ENCODE results near the gene CXCL16.
A peak's percentile ranks its signal among the peaks of the same experiment; 100 is the strongest.

CXCL16 gene

DNA sequence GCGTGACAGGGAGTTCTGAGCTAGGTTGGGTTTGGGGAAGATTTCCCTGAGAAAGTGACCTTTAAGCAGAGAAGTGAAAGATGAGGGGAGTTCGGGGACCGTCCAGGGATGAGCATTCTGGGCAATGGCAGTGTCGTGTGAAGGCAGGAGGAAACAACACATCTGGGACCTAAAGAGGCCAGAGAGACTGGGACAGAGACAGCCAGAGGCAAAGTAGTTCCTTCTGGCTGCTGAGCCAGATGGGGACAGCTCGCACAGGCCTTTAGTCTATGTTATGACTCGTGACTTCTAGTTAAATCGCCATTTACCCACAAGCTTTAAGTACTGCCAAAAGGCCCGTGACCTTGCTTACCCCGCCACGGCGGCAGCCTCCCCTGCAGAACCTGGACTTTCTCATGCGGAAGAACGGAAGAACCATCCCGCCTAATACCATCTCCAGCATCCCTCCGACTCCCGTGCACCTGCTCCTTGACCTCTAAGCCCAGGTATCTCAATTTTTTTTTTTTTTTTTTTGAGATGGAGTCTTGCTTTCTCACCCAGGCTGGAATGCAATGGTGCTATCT lies 17.0 kb downstream of the CXCL16 start:
- no peaks in the 10 kb centered on the region for H3K27me3 ChIP-seq (ENCODE audit: control insufficient read depth, insufficient read depth, low read length, poor library complexity, severe bottlenecking)
- H3K4me1 ChIP-seq (ENCODE audit: control insufficient read depth, insufficient read depth, low read length): no peaks in the 10 kb centered on the region
- no peak overlapping the region for H3K27ac ChIP-seq (ENCODE audit: insufficient read depth, low read depth, low read length, poor library complexity, severe bottlenecking)
- H3K36me3 ChIP-seq (ENCODE audit: control insufficient read depth, insufficient read depth, low read length): peaks cover 10% of the 10 kb centered on the region
- WGBS, 2 experiments: 89 to 92% methylated on average over 16 of the region's 16 CpGs
- no peak overlapping the region for H3K4me3 ChIP-seq (ENCODE audit: insufficient read depth, low read depth, low read length)
- no peaks in the 10 kb centered on the region for H3K9me3 ChIP-seq (ENCODE audit: control insufficient read depth, low read length)

DNA sequence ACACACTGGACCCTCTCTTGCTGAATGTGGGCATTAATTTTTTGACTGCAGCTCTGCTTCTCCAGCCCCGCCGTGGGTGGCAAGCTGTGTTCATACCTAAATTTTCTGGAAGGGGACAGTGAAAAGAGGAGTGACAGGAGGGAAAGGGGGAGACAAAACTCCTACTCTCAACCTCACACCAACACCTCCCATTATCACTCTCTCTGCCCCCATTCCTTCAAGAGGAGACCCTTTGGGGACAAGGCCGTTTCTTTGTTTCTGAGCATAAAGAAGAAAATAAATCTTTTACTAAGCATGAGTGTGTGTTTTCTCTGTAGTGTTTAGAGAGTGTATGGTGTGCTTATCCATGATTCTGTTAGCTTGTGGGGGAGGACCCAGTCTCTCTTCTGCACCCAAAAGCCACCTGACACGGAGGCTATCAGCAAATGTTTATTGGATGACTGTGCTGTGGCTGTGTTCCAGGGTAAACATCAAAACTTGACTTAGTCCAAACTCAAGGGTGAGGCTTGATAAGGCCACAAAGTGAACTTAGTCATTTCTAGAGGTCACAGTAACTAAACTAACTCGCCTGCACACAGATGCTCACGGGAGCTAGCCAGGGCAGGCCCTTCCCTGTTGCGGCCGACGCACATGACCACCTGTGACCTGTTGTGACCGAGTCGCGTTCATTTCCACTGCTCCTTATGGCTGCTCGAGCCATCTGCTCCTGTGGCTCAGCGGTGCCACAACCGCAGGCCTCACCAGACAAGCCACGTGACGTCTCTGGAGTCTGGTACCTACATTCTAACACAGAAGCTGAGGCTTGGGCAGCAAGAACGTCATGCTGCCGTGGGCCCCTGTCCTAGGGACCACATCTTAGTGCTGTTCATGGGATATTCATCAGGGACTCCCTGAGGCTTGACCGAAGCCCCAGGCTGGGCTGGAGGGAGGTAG lies 18.3 kb downstream of the CXCL16 start:
- H3K27ac ChIP-seq (ENCODE audit: insufficient read depth, low read depth, low read length, poor library complexity, severe bottlenecking): no peak overlapping the region
- no peaks in the 10 kb centered on the region for H3K27me3 ChIP-seq (ENCODE audit: control insufficient read depth, insufficient read depth, low read length, poor library complexity, severe bottlenecking)
- peaks cover 17% of the 10 kb centered on the region for H3K36me3 ChIP-seq (ENCODE audit: control insufficient read depth, insufficient read depth, low read length)
- H3K4me3 ChIP-seq (ENCODE audit: insufficient read depth, low read depth, low read length): no peak overlapping the region
- no peaks in the 10 kb centered on the region for H3K4me1 ChIP-seq (ENCODE audit: control insufficient read depth, insufficient read depth, low read length)
- WGBS, 2 experiments: 90% methylated on average over 19 to 20 of the region's 20 CpGs
- H3K9me3 ChIP-seq (ENCODE audit: control insufficient read depth, low read length): no peaks in the 10 kb centered on the region

DNA sequence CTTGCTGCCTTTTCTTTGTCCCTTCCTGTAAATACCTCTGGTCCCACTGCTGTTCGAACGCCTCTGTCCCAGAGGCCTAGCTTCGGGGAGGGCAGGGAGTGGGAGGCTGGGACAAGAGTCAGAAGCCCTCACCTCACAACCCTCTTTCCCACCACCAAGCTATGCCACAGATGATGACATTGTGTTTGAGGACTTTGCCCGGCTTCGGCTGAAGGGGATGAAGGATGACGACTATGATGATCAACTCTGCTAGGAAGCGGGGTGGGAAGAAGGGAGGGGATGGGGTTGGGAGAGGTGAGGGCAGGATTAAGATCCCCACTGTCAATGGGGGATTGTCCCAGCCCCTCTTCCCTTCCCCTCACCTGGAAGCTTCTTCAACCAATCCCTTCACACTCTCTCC lies 18.9 kb downstream of the CXCL16 start:
- peaks cover 20% of the 10 kb centered on the region for H3K36me3 ChIP-seq (ENCODE audit: control insufficient read depth, insufficient read depth, low read length)
- 94 to 95% methylated on average over 7 of the region's 7 CpGs for WGBS, 2 experiments
- H3K4me3 ChIP-seq (ENCODE audit: insufficient read depth, low read depth, low read length): no peak overlapping the region
- H3K4me1 ChIP-seq (ENCODE audit: control insufficient read depth, insufficient read depth, low read length): no peaks in the 10 kb centered on the region
- H3K27me3 ChIP-seq (ENCODE audit: control insufficient read depth, insufficient read depth, low read length, poor library complexity, severe bottlenecking): no peaks in the 10 kb centered on the region
- no peaks in the 10 kb centered on the region for H3K9me3 ChIP-seq (ENCODE audit: control insufficient read depth, low read length)
- H3K27ac ChIP-seq (ENCODE audit: insufficient read depth, low read depth, low read length, poor library complexity, severe bottlenecking): no peak overlapping the region

DNA sequence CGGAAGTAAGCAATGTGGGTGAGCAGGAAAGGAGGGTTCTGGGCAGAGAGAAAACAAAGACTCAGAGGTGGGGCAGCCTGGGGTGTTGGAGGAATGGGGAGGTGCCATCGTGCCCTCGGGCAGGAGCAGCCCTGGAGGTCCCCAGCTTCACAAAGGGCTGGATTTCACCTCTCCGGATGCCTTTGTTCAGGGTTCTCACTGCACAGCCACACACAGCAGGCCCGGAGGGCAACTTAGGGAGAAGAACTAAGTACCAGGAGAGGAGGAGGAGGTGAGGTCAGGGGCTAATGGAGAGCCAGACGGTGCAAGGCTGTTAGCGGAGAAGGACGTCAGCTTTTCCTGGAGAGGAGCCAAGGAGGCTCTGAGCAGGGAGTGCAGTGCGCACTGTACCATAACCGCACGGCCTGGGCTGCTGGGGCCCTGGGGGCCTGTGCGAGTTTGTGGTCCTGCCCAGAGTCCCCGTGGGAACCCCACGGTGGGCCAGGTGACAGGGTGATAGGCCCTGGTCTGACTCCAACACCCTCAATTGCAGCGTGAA lies 20.0 kb downstream of the CXCL16 start:
- Histone ChIP-seq H3K27me3 (ENCODE audit: control insufficient read depth, insufficient read depth, low read length, poor library complexity, severe bottlenecking) (no peaks in the 10 kb centered on the region), H3K36me3 (ENCODE audit: control insufficient read depth, insufficient read depth, low read length) (peaks cover 24% of the 10 kb centered on the region), H3K4me3 (ENCODE audit: insufficient read depth, low read depth, low read length) (no peak overlapping the region), H3K27ac (ENCODE audit: insufficient read depth, low read depth, low read length, poor library complexity, severe bottlenecking) (peak overlapping the region; percentile 26), H3K4me1 (ENCODE audit: control insufficient read depth, insufficient read depth, low read length) (no peaks in the 10 kb centered on the region), H3K9me3 (ENCODE audit: control insufficient read depth, low read length) (no peaks in the 10 kb centered on the region)
- 91 to 92% methylated on average over 15 of the region's 15 CpGs for WGBS, 2 experiments

DNA sequence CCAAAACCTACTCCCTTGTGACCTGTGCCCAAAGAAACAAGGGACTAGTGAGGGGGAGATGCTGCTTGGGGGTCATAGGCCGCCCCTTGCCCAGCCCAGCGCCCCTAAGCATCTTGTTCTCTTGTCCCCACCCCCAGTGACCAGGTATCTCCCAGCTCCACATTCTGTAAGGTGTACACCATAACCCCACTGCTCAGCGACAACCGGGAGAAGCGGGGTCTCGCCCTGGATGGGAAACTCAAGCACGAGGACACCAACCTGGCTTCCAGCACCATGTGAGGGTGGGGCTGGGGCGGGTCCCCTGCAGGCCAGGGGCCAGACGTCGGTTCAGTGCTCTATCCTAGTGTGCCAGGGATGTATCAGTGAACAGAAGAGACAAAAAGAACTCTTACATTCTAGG lies 20.6 kb downstream of the CXCL16 start:
- H3K4me1 ChIP-seq (ENCODE audit: control insufficient read depth, insufficient read depth, low read length): no peaks in the 10 kb centered on the region
- H3K27me3 ChIP-seq (ENCODE audit: control insufficient read depth, insufficient read depth, low read length, poor library complexity, severe bottlenecking): no peaks in the 10 kb centered on the region
- no peaks in the 10 kb centered on the region for H3K9me3 ChIP-seq (ENCODE audit: control insufficient read depth, low read length)
- no peak overlapping the region for H3K27ac ChIP-seq (ENCODE audit: insufficient read depth, low read depth, low read length, poor library complexity, severe bottlenecking)
- peaks cover 24% of the 10 kb centered on the region for H3K36me3 ChIP-seq (ENCODE audit: control insufficient read depth, insufficient read depth, low read length)
- H3K4me3 ChIP-seq (ENCODE audit: insufficient read depth, low read depth, low read length): no peak overlapping the region
- 85% methylated on average over 10 of the region's 10 CpGs for WGBS, 2 experiments

DNA sequence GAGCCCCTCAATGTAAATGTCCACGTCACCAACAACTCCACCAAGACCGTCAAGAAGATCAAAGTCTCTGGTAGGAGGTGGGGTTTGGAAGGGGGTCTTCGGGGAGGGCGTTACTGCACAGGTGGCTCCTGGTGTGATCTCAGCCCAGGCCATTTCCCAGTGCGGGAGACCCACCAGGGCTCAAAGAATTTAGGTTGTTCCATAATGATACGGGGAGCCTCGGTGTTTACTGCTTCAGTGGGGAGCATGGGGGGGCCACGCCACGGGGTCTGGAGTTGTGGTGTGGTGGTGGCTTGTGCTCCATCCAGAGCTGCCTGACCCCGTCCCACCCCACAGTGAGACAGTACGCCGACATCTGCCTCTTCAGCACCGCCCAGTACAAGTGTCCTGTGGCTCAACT lies 21.5 kb downstream of the CXCL16 start:
- Histone ChIP-seq H3K27ac (ENCODE audit: insufficient read depth, low read depth, low read length, poor library complexity, severe bottlenecking) (no peak overlapping the region), H3K9me3 (ENCODE audit: control insufficient read depth, low read length) (no peaks in the 10 kb centered on the region), H3K36me3 (ENCODE audit: control insufficient read depth, insufficient read depth, low read length) (peaks cover 24% of the 10 kb centered on the region), H3K27me3 (ENCODE audit: control insufficient read depth, insufficient read depth, low read length, poor library complexity, severe bottlenecking) (no peaks in the 10 kb centered on the region), H3K4me3 (ENCODE audit: insufficient read depth, low read depth, low read length) (no peak overlapping the region), H3K4me1 (ENCODE audit: control insufficient read depth, insufficient read depth, low read length) (no peaks in the 10 kb centered on the region)
- WGBS, 2 experiments: 95 to 98% methylated on average over 13 of the region's 13 CpGs

DNA sequence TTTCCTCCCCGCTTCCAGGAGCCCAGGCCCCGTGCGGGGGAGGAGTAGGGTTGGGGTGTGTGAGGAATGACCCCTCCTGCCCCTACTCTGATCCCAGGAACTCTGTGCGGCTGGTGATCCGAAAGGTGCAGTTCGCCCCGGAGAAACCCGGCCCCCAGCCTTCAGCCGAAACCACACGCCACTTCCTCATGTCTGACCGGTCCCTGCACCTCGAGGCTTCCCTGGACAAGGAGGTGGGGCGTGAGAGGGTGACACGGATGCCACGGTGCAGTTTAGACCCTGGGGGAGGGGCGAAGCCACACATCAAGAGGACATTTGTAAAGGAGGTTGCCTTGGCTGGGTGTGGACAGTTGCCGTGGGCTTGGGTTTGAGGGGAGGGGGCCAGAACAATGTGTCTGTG lies 21.9 kb downstream of the CXCL16 start:
- Histone ChIP-seq H3K27ac (ENCODE audit: insufficient read depth, low read depth, low read length, poor library complexity, severe bottlenecking) (no peak overlapping the region), H3K9me3 (ENCODE audit: control insufficient read depth, low read length) (no peaks in the 10 kb centered on the region), H3K27me3 (ENCODE audit: control insufficient read depth, insufficient read depth, low read length, poor library complexity, severe bottlenecking) (no peaks in the 10 kb centered on the region), H3K4me3 (ENCODE audit: insufficient read depth, low read depth, low read length) (no peak overlapping the region), H3K36me3 (ENCODE audit: control insufficient read depth, insufficient read depth, low read length) (peaks cover 24% of the 10 kb centered on the region), H3K4me1 (ENCODE audit: control insufficient read depth, insufficient read depth, low read length) (no peaks in the 10 kb centered on the region)
- 93 to 96% methylated on average over 17 of the region's 17 CpGs for WGBS, 2 experiments

DNA sequence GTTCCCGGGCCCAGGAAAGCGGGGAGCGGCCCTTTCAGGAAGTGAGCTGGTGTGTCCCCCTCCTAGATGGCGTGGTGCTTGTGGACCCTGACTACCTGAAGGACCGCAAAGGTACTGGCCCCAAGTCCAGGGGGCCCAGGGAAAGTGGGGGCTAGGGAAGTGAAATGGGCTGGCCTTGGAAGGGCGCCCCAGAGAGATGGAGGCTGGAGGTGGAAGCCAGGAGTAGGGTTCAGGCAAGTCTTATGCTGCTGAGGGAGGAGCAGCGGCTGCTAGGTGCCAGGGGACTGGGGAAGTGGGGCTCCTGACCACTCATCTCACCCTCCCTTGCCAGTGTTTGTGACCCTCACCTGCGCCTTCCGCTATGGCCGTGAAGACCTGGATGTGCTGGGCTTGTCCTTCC lies 23.6 kb downstream of the CXCL16 start:
- H3K27ac ChIP-seq (ENCODE audit: insufficient read depth, low read depth, low read length, poor library complexity, severe bottlenecking): no peak overlapping the region
- peaks cover 24% of the 10 kb centered on the region for H3K36me3 ChIP-seq (ENCODE audit: control insufficient read depth, insufficient read depth, low read length)
- 94 to 98% methylated on average over 10 of the region's 10 CpGs for WGBS, 2 experiments
- peaks cover 9% of the 10 kb centered on the region for H3K4me1 ChIP-seq (ENCODE audit: control insufficient read depth, insufficient read depth, low read length)
- H3K27me3 ChIP-seq (ENCODE audit: control insufficient read depth, insufficient read depth, low read length, poor library complexity, severe bottlenecking): no peaks in the 10 kb centered on the region
- H3K9me3 ChIP-seq (ENCODE audit: control insufficient read depth, low read length): no peaks in the 10 kb centered on the region
- H3K4me3 ChIP-seq (ENCODE audit: insufficient read depth, low read depth, low read length): no peak overlapping the region

DNA sequence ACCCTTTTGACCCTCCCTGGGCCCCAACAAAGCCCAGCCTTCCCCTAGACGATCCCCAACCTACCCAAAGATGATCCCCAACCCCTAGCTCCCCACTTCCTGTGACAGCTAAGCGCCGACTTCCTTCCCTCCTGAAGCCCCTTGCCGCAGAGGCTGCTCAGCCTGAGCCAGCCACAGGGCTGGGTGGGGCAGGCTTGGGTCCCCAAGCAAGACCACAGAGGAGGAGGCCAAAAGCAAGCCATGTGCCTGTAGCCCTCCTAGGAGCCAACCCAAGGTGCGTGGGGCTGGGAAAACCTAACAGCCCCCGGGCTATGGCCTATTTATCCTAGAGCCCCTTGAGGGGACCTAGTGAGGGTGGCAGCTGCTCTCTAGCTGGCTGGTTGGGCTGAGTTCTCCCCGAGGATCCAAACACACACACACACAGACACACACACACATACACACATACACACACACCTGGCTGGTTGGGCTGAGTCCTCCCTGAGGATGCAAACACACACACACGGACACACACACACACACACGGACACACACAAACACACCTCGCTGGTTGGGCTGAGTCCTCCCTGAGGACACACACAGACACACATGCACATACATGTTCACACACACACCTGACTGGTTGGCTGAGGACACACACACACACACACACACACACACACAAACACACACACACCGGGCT lies 24.5 kb downstream of the CXCL16 start:
- Histone ChIP-seq H3K27me3 (ENCODE audit: control insufficient read depth, insufficient read depth, low read length, poor library complexity, severe bottlenecking) (no peaks in the 10 kb centered on the region), H3K9me3 (ENCODE audit: control insufficient read depth, low read length) (no peaks in the 10 kb centered on the region), H3K4me3 (ENCODE audit: insufficient read depth, low read depth, low read length) (no peak overlapping the region), H3K36me3 (ENCODE audit: control insufficient read depth, insufficient read depth, low read length) (peaks cover 24% of the 10 kb centered on the region), H3K4me1 (ENCODE audit: control insufficient read depth, insufficient read depth, low read length) (peaks cover 11% of the 10 kb centered on the region), H3K27ac (ENCODE audit: insufficient read depth, low read depth, low read length, poor library complexity, severe bottlenecking) (no peak overlapping the region)
- 89 to 90% methylated on average over 11 of the region's 11 CpGs for WGBS, 2 experiments

Data from ectodermal cell (in vitro differentiated cells).